Testis (tissue), 3 donors: Measurements from ENCODE around the gene IGFBP3. TPM values are rescaled to one million over a fixed set of nuclear protein-coding genes. Genes with fewer than 3 reads are reported as not detected.

Source experiments
- DNase-seq: peaks from one replicate; pipeline ENCODE4 v3.0.0-alpha.2; 2019
- H3K27ac ChIP-seq, 2 donors: fragments of 200-600 bp; sonication (generic); one replicate each; pipeline ENCODE4 v1.5.1; 2019
- H3K27me3 ChIP-seq: fragments of 200-600 bp; sonication (generic); one replicate; pipeline ENCODE4 v1.5.1; 2019
- H3K36me3 ChIP-seq: fragments of 200-600 bp; sonication (generic); one replicate; pipeline ENCODE4 v1.5.1; 2017; ENCODE audit warnings: low read depth; ENCODE audit errors: missing control alignments
- H3K4me1 ChIP-seq: fragments of 200-600 bp; sonication (generic); one replicate; pipeline ENCODE4 v1.5.1; 2019
- H3K4me3 ChIP-seq, 2 donors: fragments of 200-600 bp; sonication (generic); one replicate each; pipeline ENCODE4 v1.5.1; 2017 to 2019
- H3K9me3 ChIP-seq: fragments of 200-600 bp; sonication (generic); one replicate; pipeline ENCODE4 v1.5.1; 2017
- CTCF ChIP-seq, 3 experiments: fragments of 450-650 bp in 2 of 3; fragments of 200-600 bp in 1 of 3; sonication (generic) in 1 of 3; IDR thresholded peaks; one replicate each; pipeline ENCODE4 v1.5.1; 2016 to 2019; ENCODE audit warnings: antibody characterized with exemption in 3 of 3, mild to moderate bottlenecking in 2 of 3, moderate library complexity in 1 of 3
- POLR2A ChIP-seq: fragments of 450-650 bp; IDR thresholded peaks from one replicate; pipeline ENCODE4 v1.6.1; 2017; ENCODE audit warnings: antibody characterized with exemption, mild to moderate bottlenecking, moderate library complexity
- WGBS, 2 donors: methylation state at CpG; one replicate each; pipeline ENCODE4 v1.1.5; 2018; 5-methylcytosine and 5-hydroxymethylcytosine counted together
- intact Hi-C: fragments of 100-400 bp; cut with DNase I; formaldehyde crosslinking; loops from one replicate; pipeline ENCODE4 v1.15.1; 2023; ENCODE audit warnings: low total_unique reads
- polyA plus RNA-seq: library from polyadenylated mRNA; stranded (reverse); fragments of 350-450 nt; fragmentation: Illumina TruSeq; extraction: RNeasy Lipid Tissue Mini Kit (QIAGEN cat#74804); gene quantifications from one replicate; pipeline ENCODE4 v1.2.3, GENCODE V29; 2014; ENCODE audit warnings: low read depth, low replicate concordance; ENCODE audit not compliant: insufficient read depth
- total RNA-seq, 2 donors: library from RNA; depleted of rRNA; stranded (reverse); fragments of >200 nt; gene quantifications; one replicate each; pipeline ENCODE4 v1.2.3, GENCODE V29; 2016

Gene IGFBP3
- total and polyA plus RNA-seq, 3 donors from 2014 or later = 20.4 to 79.8 (median 33.1) TPM

- DNase-seq = no peak
- intact Hi-C loops = loop anchor here (10.0 kb wide), 1 partner anchor 1264 kb away; no protein-coding TSS in a partner anchor
- WGBS, 2 donors = 89 to 96% methylated on average over 3 of the region's 3 CpGs
- Histone ChIP-seq H3K27me3 (no peaks in the 10 kb centered on the region), H3K36me3 (no peaks in the 10 kb centered on the region), H3K9me3 (no peaks in the 10 kb centered on the region), H3K4me1 (no peaks in the 10 kb centered on the region), H3K27ac (no peak overlapping the region), H3K4me3 (no peak overlapping the region)
- TF ChIP-seq CTCF (IDR thresholded peaks at IDR 0.05) (no peak), POLR2A (no peak)
These were observed 10.2 kb downstream of the IGFBP3 start for GRCh38 chr7:45910855-45911254.

- Histone ChIP-seq H3K9me3 (no peaks in the 10 kb centered on the region), H3K36me3 (no peaks in the 10 kb centered on the region), H3K27ac (no peak overlapping the region), H3K4me1 (no peaks in the 10 kb centered on the region), H3K27me3 (no peaks in the 10 kb centered on the region), H3K4me3 (no peak overlapping the region)
- intact Hi-C loops = no loop called here
- no peak for DNase-seq
- TF ChIP-seq POLR2A (no peak), CTCF (IDR thresholded peaks at IDR 0.05) (no peak)
These were observed 11.5 kb downstream of the IGFBP3 start for GRCh38 chr7:45909561-45909960.

- TF ChIP-seq POLR2A = no peak
- TF ChIP-seq CTCF (IDR thresholded peaks at IDR 0.05) = no peak
- Histone ChIP-seq H3K4me3 (no peak overlapping the region), H3K27me3 (no peaks in the 10 kb centered on the region), H3K4me1 (no peaks in the 10 kb centered on the region), H3K36me3 (no peaks in the 10 kb centered on the region), H3K9me3 (no peaks in the 10 kb centered on the region), H3K27ac (no peak overlapping the region)
- intact Hi-C loops = no loop called here
- no peak for DNase-seq
- 73 to 81% methylated on average over 1 of the region's 1 CpG for WGBS, 2 donors
These were observed 18.3 kb downstream of the IGFBP3 start for GRCh38 chr7:45902820-45903219.

GRCh38 chr7:45901566-45901965, 19.5 kb downstream of the IGFBP3 start:
- no peak for TF ChIP-seq CTCF (IDR thresholded peaks at IDR 0.05)
- no peak for TF ChIP-seq POLR2A
- Histone ChIP-seq H3K9me3 (no peaks in the 10 kb centered on the region), H3K27me3 (no peaks in the 10 kb centered on the region), H3K27ac (no peak overlapping the region), H3K4me1 (no peaks in the 10 kb centered on the region), H3K4me3 (no peak overlapping the region), H3K36me3 (no peaks in the 10 kb centered on the region)
- WGBS, 2 donors = 85 to 88% methylated on average over 1 of the region's 1 CpG
- intact Hi-C loops = no loop called here
- no peak for DNase-seq

- TF ChIP-seq POLR2A (no peak), CTCF (IDR thresholded peaks at IDR 0.05) (no peak)
- intact Hi-C loops = no loop called here
- 86 to 90% methylated on average over 2 of the region's 2 CpGs for WGBS, 2 donors
These were observed 22.9 kb downstream of the IGFBP3 start for GRCh38 chr7:45898222-45898621.

More at GRCh38 chr7:45898222-45898621, 22.9 kb downstream of the IGFBP3 start:
- no peak for DNase-seq
- no peaks in the 10 kb centered on the region for H3K4me1 ChIP-seq
- H3K9me3 ChIP-seq = no peaks in the 10 kb centered on the region
- H3K4me3 ChIP-seq = no peak overlapping the region
- no peaks in the 10 kb centered on the region for H3K36me3 ChIP-seq
- H3K27ac ChIP-seq = no peak overlapping the region
- H3K27me3 ChIP-seq = no peaks in the 10 kb centered on the region
